Measurements from ENCODE around the gene LMAN1. TPM values are rescaled to one million over a fixed set of nuclear protein-coding genes. Genes with fewer than 3 reads are reported as not detected.
A peak's percentile ranks its signal among the peaks of the same experiment; 100 is the strongest.

Gene LMAN1
- total RNA-seq, 1 experiment from 2014 or later = 158 TPM

- H3K36me3 ChIP-seq = no peaks in the 10 kb centered on the region
- H3K4me3 ChIP-seq = no peak overlapping the region
- no peak overlapping the region for H3K27ac ChIP-seq
- H3K27me3 ChIP-seq (replicated peaks) = peaks cover 8% of the 10 kb centered on the region; the same call in 1 of the 2 replicates
- no peaks in the 10 kb centered on the region for H3K4me1 ChIP-seq (replicated peaks)
- no peaks in the 10 kb centered on the region for H3K9me3 ChIP-seq (replicated peaks)
- DNase-seq (ENCODE audit: low read depth in 1 of 2, low spot score in 2 of 2) = no peak
Measured at GRCh38 chr18:59380706-59381105, 21.6 kb upstream of the LMAN1 start.

- Histone ChIP-seq H3K27ac (no peak overlapping the region), H3K4me1 (replicated peaks) (no peaks in the 10 kb centered on the region), H3K36me3 (no peaks in the 10 kb centered on the region), H3K27me3 (replicated peaks) (peaks cover 8% of the 10 kb centered on the region; the same call in 1 of the 2 replicates), H3K9me3 (replicated peaks) (no peaks in the 10 kb centered on the region), H3K4me3 (no peak overlapping the region)
- DNase-seq (ENCODE audit: low read depth in 1 of 2, low spot score in 2 of 2) = no peak
Measured at GRCh38 chr18:59379772-59380522, 20.9 kb upstream of the LMAN1 start.

GRCh38 chr18:59377613-59378337 lies 18.7 kb upstream of the LMAN1 start:
- peaks cover 15% of the 10 kb centered on the region for H3K27me3 ChIP-seq (replicated peaks)
- no peak overlapping the region for H3K27ac ChIP-seq
- no peaks in the 10 kb centered on the region for H3K9me3 ChIP-seq (replicated peaks)
- no peaks in the 10 kb centered on the region for H3K4me1 ChIP-seq (replicated peaks)
- H3K4me3 ChIP-seq = no peak overlapping the region
- H3K36me3 ChIP-seq = no peaks in the 10 kb centered on the region
- DNase-seq (ENCODE audit: low read depth in 1 of 2, low spot score in 2 of 2) = no peak

GRCh38 chr18:59376351-59376935 lies 17.4 kb upstream of the LMAN1 start:
- no peaks in the 10 kb centered on the region for H3K4me1 ChIP-seq (replicated peaks)
- H3K9me3 ChIP-seq (replicated peaks) = no peaks in the 10 kb centered on the region
- H3K27ac ChIP-seq = no peak overlapping the region
- H3K27me3 ChIP-seq (replicated peaks) = peaks cover 18% of the 10 kb centered on the region
- no peak for DNase-seq (ENCODE audit: low read depth in 1 of 2, low spot score in 2 of 2)
- no peak overlapping the region for H3K4me3 ChIP-seq
- no peaks in the 10 kb centered on the region for H3K36me3 ChIP-seq

- no peak overlapping the region for H3K4me3 ChIP-seq
- no peaks in the 10 kb centered on the region for H3K36me3 ChIP-seq
- H3K27me3 ChIP-seq (replicated peaks) = peaks cover 18% of the 10 kb centered on the region
- H3K9me3 ChIP-seq (replicated peaks) = no peaks in the 10 kb centered on the region
- no peak overlapping the region for H3K27ac ChIP-seq
- DNase-seq (ENCODE audit: low read depth in 1 of 2, low spot score in 2 of 2) = no peak
- no peaks in the 10 kb centered on the region for H3K4me1 ChIP-seq (replicated peaks)
Measured at GRCh38 chr18:59374128-59374527, 15.1 kb upstream of the LMAN1 start.

- no peak overlapping the region for H3K4me3 ChIP-seq
- H3K27ac ChIP-seq = no peak overlapping the region
- no peaks in the 10 kb centered on the region for H3K9me3 ChIP-seq (replicated peaks)
- H3K36me3 ChIP-seq = no peaks in the 10 kb centered on the region
- no peaks in the 10 kb centered on the region for H3K4me1 ChIP-seq (replicated peaks)
- no peak for DNase-seq (ENCODE audit: low read depth in 1 of 2, low spot score in 2 of 2)
- peaks cover 18% of the 10 kb centered on the region for H3K27me3 ChIP-seq (replicated peaks)
Measured at GRCh38 chr18:59372975-59373374, 13.9 kb upstream of the LMAN1 start.

- H3K27me3 ChIP-seq (replicated peaks) = peaks cover 15% of the 10 kb centered on the region
- no peak for DNase-seq (ENCODE audit: low read depth in 1 of 2, low spot score in 2 of 2)
- H3K9me3 ChIP-seq (replicated peaks) = no peaks in the 10 kb centered on the region
- H3K4me3 ChIP-seq = no peak overlapping the region
- H3K27ac ChIP-seq = no peak overlapping the region
- H3K4me1 ChIP-seq (replicated peaks) = peaks cover 14% of the 10 kb centered on the region; the same call in 1 of the 2 replicates
- peaks cover 23% of the 10 kb centered on the region for H3K36me3 ChIP-seq
Measured at GRCh38 chr18:59360381-59360780, 1.3 kb upstream of the LMAN1 start.

- H3K4me3 ChIP-seq = peak overlapping the region; percentile 77
- peaks cover 31% of the 10 kb centered on the region for H3K36me3 ChIP-seq
- peaks cover 14% of the 10 kb centered on the region; the same call in 1 of the 2 replicates for H3K4me1 ChIP-seq (replicated peaks)
- no peaks in the 10 kb centered on the region for H3K9me3 ChIP-seq (replicated peaks)
- DNase-seq (ENCODE audit: low read depth in 1 of 2, low spot score in 2 of 2) = no peak
- H3K27me3 ChIP-seq (replicated peaks) = peaks cover 15% of the 10 kb centered on the region
- no peak overlapping the region for H3K27ac ChIP-seq
Measured at GRCh38 chr18:59359576-59359952, 499 bp upstream of the LMAN1 start.

- Histone ChIP-seq H3K27ac (peak overlapping the region; percentile 53; the same call in 1 of the 2 replicates), H3K9me3 (replicated peaks) (no peaks in the 10 kb centered on the region), H3K27me3 (replicated peaks) (peaks cover 15% of the 10 kb centered on the region), H3K4me1 (replicated peaks) (peaks cover 14% of the 10 kb centered on the region; the same call in 1 of the 2 replicates), H3K36me3 (peaks cover 43% of the 10 kb centered on the region), H3K4me3 (peak overlapping the region; percentile 77)
- DNase-seq (ENCODE audit: low read depth in 1 of 2, low spot score in 2 of 2) = no peak
Measured at GRCh38 chr18:59358414-59358711, 702 bp downstream of the LMAN1 start.

GRCh38 chr18:59357928-59358327 lies 1.1 kb downstream of the LMAN1 start:
- Histone ChIP-seq H3K27ac (peak overlapping the region; percentile 53; the same call in 1 of the 2 replicates), H3K9me3 (replicated peaks) (no peaks in the 10 kb centered on the region)

GRCh38 chr18:59354731-59355130 lies 4.3 kb downstream of the LMAN1 start:
- Histone ChIP-seq H3K36me3 (peaks cover 80% of the 10 kb centered on the region), H3K4me1 (replicated peaks) (peaks cover 12% of the 10 kb centered on the region; the same call in 1 of the 2 replicates), H3K27ac (no peak overlapping the region), H3K27me3 (replicated peaks) (peaks cover 2% of the 10 kb centered on the region; the same call in 1 of the 2 replicates), H3K9me3 (replicated peaks) (no peaks in the 10 kb centered on the region; the same call in 1 of the 2 replicates), H3K4me3 (no peak overlapping the region)
- DNase-seq (ENCODE audit: low read depth in 1 of 2, low spot score in 2 of 2) = no peak

More at GRCh38 chr18:59357928-59358327, 1.1 kb downstream of the LMAN1 start:
- Histone ChIP-seq H3K27me3 (replicated peaks) (peaks cover 15% of the 10 kb centered on the region), H3K4me3 (peak overlapping the region; percentile 77), H3K4me1 (replicated peaks) (peaks cover 14% of the 10 kb centered on the region; the same call in 1 of the 2 replicates), H3K36me3 (peaks cover 48% of the 10 kb centered on the region)
- DNase-seq (ENCODE audit: low read depth in 1 of 2, low spot score in 2 of 2) = peak in 1 of 2 experiments; percentile 44

- peaks cover 92% of the 10 kb centered on the region for H3K36me3 ChIP-seq
- no peak overlapping the region for H3K4me3 ChIP-seq
- no peaks in the 10 kb centered on the region; the same call in 1 of the 2 replicates for H3K9me3 ChIP-seq (replicated peaks)
- H3K27me3 ChIP-seq (replicated peaks) = no peaks in the 10 kb centered on the region
- 0 out of 2 replicates have a peak, but pooled peaks cover 8% of the 10 kb centered on the region for H3K4me1 ChIP-seq (replicated peaks)
- DNase-seq (ENCODE audit: low read depth in 1 of 2, low spot score in 2 of 2) = no peak
- no peak overlapping the region for H3K27ac ChIP-seq
Measured at GRCh38 chr18:59353079-59353680, 5.9 kb downstream of the LMAN1 start.

GRCh38 chr18:59352250-59352855 lies 6.7 kb downstream of the LMAN1 start:
- no peak overlapping the region for H3K4me3 ChIP-seq
- H3K27me3 ChIP-seq (replicated peaks) = no peaks in the 10 kb centered on the region
- H3K27ac ChIP-seq = no peak overlapping the region
- peaks cover 97% of the 10 kb centered on the region for H3K36me3 ChIP-seq
- DNase-seq (ENCODE audit: low read depth in 1 of 2, low spot score in 2 of 2) = no peak
- no peaks in the 10 kb centered on the region; the same call in 1 of the 2 replicates for H3K9me3 ChIP-seq (replicated peaks)
- 0 out of 2 replicates have a peak, but pooled peaks cover under 1% of the 10 kb centered on the region for H3K4me1 ChIP-seq (replicated peaks)

Data from SJSA1 (cell line).